Ascending aorta (tissue), 2 donors: ENCODE results near the gene TUBB4B. TPM values are rescaled to one million over a fixed set of nuclear protein-coding genes. Genes with fewer than 3 reads are reported as not detected.
A peak's percentile ranks its signal among the peaks of the same experiment; 100 is the strongest.
"Not testable (repeated sequence)": the region's sequence is repeated elsewhere in the genome, so short reads cannot be mapped to it uniquely, and the experiment has no call there.

Experiments used
- DNase-seq, 2 donors: peaks; one replicate each; pipeline ENCODE4 v3.0.0-alpha.2; 2019; ENCODE audit warnings: low spot score in 2 of 2
- H3K27ac ChIP-seq, 2 donors: fragments of 200-600 bp; sonication (generic); one replicate each; pipeline ENCODE4 v1.5.1; 2016 to 2017; ENCODE audit warnings: mild to moderate bottlenecking in 1 of 2
- H3K27me3 ChIP-seq: fragments of 200-600 bp; sonication (generic); one replicate; pipeline ENCODE4 v1.5.1; 2017
- H3K36me3 ChIP-seq, 2 donors: fragments of 200-600 bp; sonication (generic); one replicate each; pipeline ENCODE4 v1.5.1; 2016
- H3K4me1 ChIP-seq, 2 donors: fragments of 200-600 bp; sonication (generic); one replicate each; pipeline ENCODE4 v1.5.1; 2016 to 2017; ENCODE audit warnings: mild to moderate bottlenecking in 1 of 2
- H3K4me3 ChIP-seq, 2 donors: fragments of 200-600 bp; sonication (generic); one replicate each; pipeline ENCODE4 v1.5.1; 2016 to 2017; ENCODE audit warnings: mild to moderate bottlenecking in 1 of 2
- H3K9me3 ChIP-seq, 2 donors: fragments of 200-600 bp; sonication (generic); one replicate each; pipeline ENCODE4 v1.5.1; 2016
- intact Hi-C: fragments of 100-400 bp; cut with DNase I; formaldehyde crosslinking; loops from one replicate; pipeline ENCODE4 v1.15.1; 2023
- total RNA-seq: library from RNA; depleted of rRNA; stranded (reverse); fragments of >200 nt; gene quantifications from one replicate; pipeline ENCODE4 v1.1.0, GENCODE V29; 2016
- TF ChIP-seq, protein P1 (sequence below), 3 experiments: fragments of 200-600 bp in 2 of 3; fragments of 450-650 bp in 1 of 3; sonication (generic) in 2 of 3; IDR thresholded peaks; one replicate each; pipeline ENCODE4 v1.5.1; 2016 to 2019; ENCODE audit warnings: antibody characterized with exemption in 3 of 3, mild to moderate bottlenecking in 1 of 3, moderate library complexity in 1 of 3

The TUBB4B gene
- total RNA-seq, 1 donor from 2014 or later = 403 TPM

DNA sequence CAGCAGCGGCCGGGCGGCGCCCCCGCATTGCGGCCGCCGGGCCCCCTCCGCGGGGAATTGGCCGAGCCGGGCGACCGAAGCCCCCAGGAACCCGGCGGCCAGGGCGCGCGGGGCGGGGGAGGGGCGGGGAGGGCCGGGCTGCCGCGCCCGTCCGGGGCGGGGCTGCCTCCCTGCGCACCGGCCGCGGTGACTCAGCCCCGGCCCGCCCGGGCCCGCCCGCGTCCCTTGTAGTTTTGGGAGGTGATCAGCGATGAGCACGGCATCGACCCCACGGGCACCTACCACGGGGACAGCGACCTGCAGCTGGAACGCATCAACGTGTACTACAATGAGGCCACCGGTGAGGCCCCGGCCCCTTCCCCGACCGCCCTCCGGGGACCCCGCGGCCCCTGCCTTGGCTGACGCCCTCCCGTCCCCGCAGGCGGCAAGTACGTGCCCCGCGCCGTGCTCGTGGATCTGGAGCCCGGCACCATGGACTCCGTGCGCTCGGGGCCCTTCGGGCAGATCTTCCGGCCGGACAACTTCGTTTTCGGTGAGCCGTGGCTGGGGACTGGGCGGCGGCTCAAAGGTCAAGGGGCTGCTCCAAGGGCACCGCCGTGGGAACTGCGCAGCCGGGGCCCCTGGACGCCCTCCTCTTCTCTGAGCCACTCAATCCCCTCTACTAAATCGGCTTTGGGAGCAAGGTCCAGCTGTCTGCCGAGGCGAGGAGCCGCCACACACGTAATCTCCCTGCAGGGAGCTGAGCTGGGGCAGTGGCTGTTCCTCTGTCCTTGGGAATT, 592 bp downstream of the TUBB4B start:
- H3K9me3 ChIP-seq = no peaks in the 10 kb centered on the region
- H3K36me3 ChIP-seq = peaks cover 14 to 20% of the 10 kb centered on the region in 2 donors
- H3K27me3 ChIP-seq = no peaks in the 10 kb centered on the region
- intact Hi-C loops = loop anchor here (1.0 kb wide), 2 partner anchors 14 to 36 kb away; partner anchors contain the start of genes NDOR1, NELFB and TMEM203
- peak overlapping the region; percentile 81 to 93 for H3K4me3 ChIP-seq
- DNase-seq = peak in 1 of 2 donors; percentile 85
- H3K27ac ChIP-seq = peak overlapping the region; percentile 88 to 90
- peaks cover 13 to 24% of the 10 kb centered on the region in 2 donors for H3K4me1 ChIP-seq
- TF ChIP-seq, protein P1, sequence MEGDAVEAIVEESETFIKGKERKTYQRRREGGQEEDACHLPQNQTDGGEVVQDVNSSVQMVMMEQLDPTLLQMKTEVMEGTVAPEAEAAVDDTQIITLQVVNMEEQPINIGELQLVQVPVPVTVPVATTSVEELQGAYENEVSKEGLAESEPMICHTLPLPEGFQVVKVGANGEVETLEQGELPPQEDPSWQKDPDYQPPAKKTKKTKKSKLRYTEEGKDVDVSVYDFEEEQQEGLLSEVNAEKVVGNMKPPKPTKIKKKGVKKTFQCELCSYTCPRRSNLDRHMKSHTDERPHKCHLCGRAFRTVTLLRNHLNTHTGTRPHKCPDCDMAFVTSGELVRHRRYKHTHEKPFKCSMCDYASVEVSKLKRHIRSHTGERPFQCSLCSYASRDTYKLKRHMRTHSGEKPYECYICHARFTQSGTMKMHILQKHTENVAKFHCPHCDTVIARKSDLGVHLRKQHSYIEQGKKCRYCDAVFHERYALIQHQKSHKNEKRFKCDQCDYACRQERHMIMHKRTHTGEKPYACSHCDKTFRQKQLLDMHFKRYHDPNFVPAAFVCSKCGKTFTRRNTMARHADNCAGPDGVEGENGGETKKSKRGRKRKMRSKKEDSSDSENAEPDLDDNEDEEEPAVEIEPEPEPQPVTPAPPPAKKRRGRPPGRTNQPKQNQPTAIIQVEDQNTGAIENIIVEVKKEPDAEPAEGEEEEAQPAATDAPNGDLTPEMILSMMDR (IDR thresholded peaks at IDR 0.05) = no peak

DNA sequence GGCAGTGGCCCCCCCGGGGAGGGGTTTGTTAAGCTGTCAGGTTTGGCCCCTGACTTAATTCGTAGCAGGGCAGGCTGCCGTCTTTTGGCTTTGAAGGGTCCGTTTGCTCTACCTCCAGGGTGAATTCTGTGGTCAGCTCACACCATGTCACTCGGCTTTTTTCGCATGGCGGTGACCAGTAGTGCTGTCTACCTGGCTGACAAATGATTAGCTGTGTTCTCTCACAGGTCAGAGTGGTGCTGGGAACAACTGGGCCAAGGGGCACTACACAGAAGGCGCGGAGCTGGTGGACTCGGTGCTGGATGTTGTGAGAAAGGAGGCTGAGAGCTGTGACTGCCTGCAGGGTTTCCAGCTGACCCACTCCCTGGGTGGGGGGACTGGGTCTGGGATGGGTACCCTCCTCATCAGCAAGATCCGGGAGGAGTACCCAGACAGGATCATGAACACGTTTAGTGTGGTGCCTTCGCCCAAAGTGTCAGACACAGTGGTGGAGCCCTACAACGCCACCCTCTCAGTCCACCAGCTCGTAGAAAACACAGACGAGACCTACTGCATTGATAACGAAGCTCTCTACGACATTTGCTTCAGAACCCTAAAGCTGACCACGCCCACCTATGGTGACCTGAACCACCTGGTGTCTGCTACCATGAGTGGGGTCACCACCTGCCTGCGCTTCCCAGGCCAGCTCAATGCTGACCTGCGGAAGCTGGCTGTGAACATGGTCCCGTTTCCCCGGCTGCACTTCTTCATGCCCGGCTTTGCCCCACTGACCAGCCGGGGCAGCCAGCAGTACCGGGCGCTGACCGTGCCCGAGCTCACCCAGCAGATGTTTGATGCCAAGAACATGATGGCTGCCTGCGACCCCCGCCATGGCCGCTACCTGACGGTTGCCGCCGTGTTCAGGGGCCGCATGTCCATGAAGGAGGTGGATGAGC, 1.4 kb downstream of the TUBB4B start:
- TF ChIP-seq, protein P1 (IDR thresholded peaks at IDR 0.05) = no peak
- H3K27ac ChIP-seq = peak overlapping the region; percentile 88 to 90

DNA sequence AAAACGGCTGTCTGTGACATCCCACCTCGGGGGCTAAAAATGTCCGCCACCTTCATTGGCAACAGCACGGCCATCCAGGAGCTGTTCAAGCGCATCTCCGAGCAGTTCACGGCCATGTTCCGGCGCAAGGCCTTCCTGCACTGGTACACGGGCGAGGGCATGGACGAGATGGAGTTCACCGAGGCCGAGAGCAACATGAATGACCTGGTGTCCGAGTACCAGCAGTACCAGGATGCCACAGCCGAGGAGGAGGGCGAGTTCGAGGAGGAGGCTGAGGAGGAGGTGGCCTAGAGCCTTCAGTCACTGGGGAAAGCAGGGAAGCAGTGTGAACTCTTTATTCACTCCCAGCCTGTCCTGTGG, 2.2 kb downstream of the TUBB4B start:
- DNase-seq, H3K9me3 ChIP-seq, intact Hi-C loops, H3K27ac ChIP-seq, H3K27me3 ChIP-seq, H3K4me3 ChIP-seq: not testable (repeated sequence)
- peaks cover 14 to 20% of the 10 kb centered on the region in 2 donors for H3K36me3 ChIP-seq
- H3K4me1 ChIP-seq = peaks cover 13 to 21% of the 10 kb centered on the region in 2 donors

More for the DNA sequence above, 1.4 kb downstream of the TUBB4B start:
- H3K36me3 ChIP-seq = peaks cover 14 to 20% of the 10 kb centered on the region in 2 donors
- no peak for DNase-seq
- peaks cover 13 to 21% of the 10 kb centered on the region in 2 donors for H3K4me1 ChIP-seq
- intact Hi-C loops = no loop called here
- H3K27me3 ChIP-seq = no peaks in the 10 kb centered on the region
- no peaks in the 10 kb centered on the region for H3K9me3 ChIP-seq
- H3K4me3 ChIP-seq = peak overlapping the region; percentile 81 to 93

DNA sequence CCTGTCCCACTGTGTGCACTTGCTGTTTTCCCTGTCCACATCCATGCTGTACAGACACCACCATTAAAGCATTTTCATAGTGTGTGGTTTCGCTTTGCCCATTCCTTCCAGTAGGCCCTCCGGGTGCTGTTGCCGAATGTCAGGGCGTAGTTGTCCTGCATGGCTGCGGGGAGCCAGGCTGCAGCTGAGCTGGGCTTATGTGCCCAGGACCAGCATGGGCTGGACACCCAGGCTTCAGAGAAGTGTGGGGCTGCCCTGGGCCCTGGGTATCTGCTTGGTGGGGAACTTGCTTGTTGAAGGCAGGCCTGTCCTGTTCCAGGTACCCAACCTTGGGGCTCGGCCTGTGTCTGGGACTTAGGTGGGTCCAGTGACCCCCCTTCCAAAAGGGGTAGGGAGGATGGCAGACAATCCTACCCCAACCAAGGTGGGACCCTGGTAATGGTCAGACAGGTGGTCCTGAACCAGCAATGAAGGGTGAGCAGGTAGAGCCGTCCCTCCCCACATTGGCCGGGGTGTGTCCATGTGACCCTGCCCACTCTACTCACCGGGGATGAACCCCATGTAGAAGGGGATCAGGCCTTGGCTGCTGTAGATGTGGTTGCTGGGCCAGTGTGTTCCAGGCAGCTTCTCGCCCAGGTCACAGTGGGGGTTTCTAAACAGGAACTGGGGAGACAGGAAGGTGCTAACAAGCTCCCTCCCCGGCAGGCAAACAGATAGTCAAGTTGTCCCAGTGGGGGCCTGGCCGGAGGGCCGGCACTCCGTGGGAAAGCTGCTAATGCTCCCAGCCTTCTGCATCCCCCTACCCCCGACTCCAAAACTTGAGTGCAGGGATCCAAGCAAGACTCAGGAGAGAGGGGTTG, 2.8 kb downstream of the TUBB4B start:
- intact Hi-C loops = no loop called here

More for the DNA sequence above, 2.8 kb downstream of the TUBB4B start:
- TF ChIP-seq, protein P1 (IDR thresholded peaks at IDR 0.05) = no peak
- peaks cover 14 to 20% of the 10 kb centered on the region in 2 donors for H3K36me3 ChIP-seq
- no peak for DNase-seq
- peaks cover 13 to 21% of the 10 kb centered on the region in 2 donors for H3K4me1 ChIP-seq
- no peak overlapping the region for H3K4me3 ChIP-seq
- no peak overlapping the region for H3K27ac ChIP-seq
- H3K27me3 ChIP-seq = no peaks in the 10 kb centered on the region
- no peaks in the 10 kb centered on the region for H3K9me3 ChIP-seq
